NCI-H524 (cell line): Measurements from ENCODE around the gene HDGF.

Experiments
- DNase-seq, 2 experiments: peaks; one replicate each; lab custom pipeline; 2025; lab: John Stamatoyannopoulos, UW

Gene HDGF

GRCh38 chr1:156751451-156751756 lies at the start of gene HDGF:
TSS of gene HDGF (minus strand) at chr1:156751675. CDS start at chr1:156751429, 246 bp downstream.
- no peak for DNase-seq

GRCh38 chr1:156797212-156797871 lies 45.9 kb upstream of the HDGF start:
- peak; percentile 16 to 69 for DNase-seq

GRCh38 chr1:156796340-156797097 lies 45.0 kb upstream of the HDGF start:
- DNase-seq, result no peak

GRCh38 chr1:156795787-156796186 lies 44.3 kb upstream of the HDGF start:
- no peak for DNase-seq

- no peak for DNase-seq
Measured at GRCh38 chr1:156795374-156795733, 43.9 kb upstream of the HDGF start.

- no peak for DNase-seq
Measured at GRCh38 chr1:156794506-156795373, 43.3 kb upstream of the HDGF start.

GRCh38 chr1:156789621-156790318 lies 38.3 kb upstream of the HDGF start:
- no peak for DNase-seq

- DNase-seq, result no peak
Measured at GRCh38 chr1:156788136-156788535, 36.7 kb upstream of the HDGF start.

GRCh38 chr1:156786640-156787039 lies 35.2 kb upstream of the HDGF start:
- DNase-seq, result no peak

GRCh38 chr1:156785458-156785857 lies 34.0 kb upstream of the HDGF start:
- no peak for DNase-seq

GRCh38 chr1:156781585-156782186 lies 30.2 kb upstream of the HDGF start:
- DNase-seq, result no peak

- no peak for DNase-seq
Measured at GRCh38 chr1:156777573-156777972, 26.1 kb upstream of the HDGF start.

GRCh38 chr1:156776942-156777341 lies 25.5 kb upstream of the HDGF start:
- no peak for DNase-seq

GRCh38 chr1:156775799-156776198 lies 24.3 kb upstream of the HDGF start:
- DNase-seq, result no peak

- DNase-seq, result no peak
Measured at GRCh38 chr1:156773607-156774006, 22.1 kb upstream of the HDGF start.

- no peak for DNase-seq
Measured at GRCh38 chr1:156772728-156773497, 21.4 kb upstream of the HDGF start.

- no peak for DNase-seq
Measured at GRCh38 chr1:156772222-156772621, 20.7 kb upstream of the HDGF start.

- DNase-seq, result no peak
Measured at GRCh38 chr1:156768610-156769295, 17.3 kb upstream of the HDGF start.

GRCh38 chr1:156767879-156768604 lies 16.6 kb upstream of the HDGF start:
- DNase-seq, result peak in 1 of 2 experiments; percentile 40
